Measurements from ENCODE around the gene NTHL1. TPM values are rescaled to one million over a fixed set of nuclear protein-coding genes. Genes with fewer than 3 reads are reported as not detected.

NTHL1 gene
- total and polyA plus RNA-seq, 2 of the 13 experiments (the other 11 are each of a cell fraction or from before 2014, with no cell fraction given) = 47.5 to 64.9 TPM

DNA sequence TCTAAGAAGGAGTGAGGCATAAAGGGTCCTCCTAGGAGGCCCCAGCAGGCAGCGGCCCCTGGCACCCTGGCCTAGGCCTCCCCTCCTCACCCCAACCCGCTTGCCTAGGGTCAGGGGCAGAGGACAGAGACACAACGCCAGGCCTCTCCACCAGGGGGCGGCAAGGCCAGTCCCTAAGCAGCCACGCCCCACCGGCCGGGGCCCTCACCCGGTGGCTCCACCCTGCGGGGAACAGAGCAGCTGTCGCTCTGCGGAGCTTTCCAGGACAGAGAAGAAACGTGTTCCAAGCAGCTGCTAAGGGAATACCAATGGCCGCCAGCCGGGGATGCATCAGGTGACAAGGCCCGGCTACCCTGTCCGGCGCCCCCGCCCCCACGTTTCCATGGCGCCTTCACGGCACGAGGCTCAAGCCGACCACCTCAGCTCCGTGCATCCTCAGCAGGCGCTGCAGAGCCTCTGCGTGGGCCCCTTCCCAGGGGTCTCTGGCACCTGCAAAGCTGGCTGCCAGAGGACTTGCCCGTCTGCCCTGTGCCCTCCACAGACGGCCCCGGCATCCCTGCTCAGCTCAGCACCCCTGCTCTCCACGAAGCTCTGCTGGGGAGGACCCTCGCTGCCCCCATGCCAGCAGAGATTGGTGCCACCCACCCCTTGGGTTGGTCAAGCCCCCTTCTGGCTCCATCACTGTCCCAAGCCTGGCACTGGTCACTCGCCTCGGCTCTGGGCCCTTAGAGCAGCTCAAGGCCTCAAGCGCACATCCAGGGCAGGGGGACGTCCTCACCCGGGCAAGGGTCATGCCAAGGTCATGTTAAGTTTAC is 43.6 kb downstream of the NTHL1 start (continued):
- TF ChIP-seq, protein P1, sequence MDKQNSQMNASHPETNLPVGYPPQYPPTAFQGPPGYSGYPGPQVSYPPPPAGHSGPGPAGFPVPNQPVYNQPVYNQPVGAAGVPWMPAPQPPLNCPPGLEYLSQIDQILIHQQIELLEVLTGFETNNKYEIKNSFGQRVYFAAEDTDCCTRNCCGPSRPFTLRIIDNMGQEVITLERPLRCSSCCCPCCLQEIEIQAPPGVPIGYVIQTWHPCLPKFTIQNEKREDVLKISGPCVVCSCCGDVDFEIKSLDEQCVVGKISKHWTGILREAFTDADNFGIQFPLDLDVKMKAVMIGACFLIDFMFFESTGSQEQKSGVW (CRISPR knock-in tag; IDR thresholded peaks at IDR 0.05; ENCODE audit: borderline replicate concordance) = no peak
- TF ChIP-seq, protein P2, sequence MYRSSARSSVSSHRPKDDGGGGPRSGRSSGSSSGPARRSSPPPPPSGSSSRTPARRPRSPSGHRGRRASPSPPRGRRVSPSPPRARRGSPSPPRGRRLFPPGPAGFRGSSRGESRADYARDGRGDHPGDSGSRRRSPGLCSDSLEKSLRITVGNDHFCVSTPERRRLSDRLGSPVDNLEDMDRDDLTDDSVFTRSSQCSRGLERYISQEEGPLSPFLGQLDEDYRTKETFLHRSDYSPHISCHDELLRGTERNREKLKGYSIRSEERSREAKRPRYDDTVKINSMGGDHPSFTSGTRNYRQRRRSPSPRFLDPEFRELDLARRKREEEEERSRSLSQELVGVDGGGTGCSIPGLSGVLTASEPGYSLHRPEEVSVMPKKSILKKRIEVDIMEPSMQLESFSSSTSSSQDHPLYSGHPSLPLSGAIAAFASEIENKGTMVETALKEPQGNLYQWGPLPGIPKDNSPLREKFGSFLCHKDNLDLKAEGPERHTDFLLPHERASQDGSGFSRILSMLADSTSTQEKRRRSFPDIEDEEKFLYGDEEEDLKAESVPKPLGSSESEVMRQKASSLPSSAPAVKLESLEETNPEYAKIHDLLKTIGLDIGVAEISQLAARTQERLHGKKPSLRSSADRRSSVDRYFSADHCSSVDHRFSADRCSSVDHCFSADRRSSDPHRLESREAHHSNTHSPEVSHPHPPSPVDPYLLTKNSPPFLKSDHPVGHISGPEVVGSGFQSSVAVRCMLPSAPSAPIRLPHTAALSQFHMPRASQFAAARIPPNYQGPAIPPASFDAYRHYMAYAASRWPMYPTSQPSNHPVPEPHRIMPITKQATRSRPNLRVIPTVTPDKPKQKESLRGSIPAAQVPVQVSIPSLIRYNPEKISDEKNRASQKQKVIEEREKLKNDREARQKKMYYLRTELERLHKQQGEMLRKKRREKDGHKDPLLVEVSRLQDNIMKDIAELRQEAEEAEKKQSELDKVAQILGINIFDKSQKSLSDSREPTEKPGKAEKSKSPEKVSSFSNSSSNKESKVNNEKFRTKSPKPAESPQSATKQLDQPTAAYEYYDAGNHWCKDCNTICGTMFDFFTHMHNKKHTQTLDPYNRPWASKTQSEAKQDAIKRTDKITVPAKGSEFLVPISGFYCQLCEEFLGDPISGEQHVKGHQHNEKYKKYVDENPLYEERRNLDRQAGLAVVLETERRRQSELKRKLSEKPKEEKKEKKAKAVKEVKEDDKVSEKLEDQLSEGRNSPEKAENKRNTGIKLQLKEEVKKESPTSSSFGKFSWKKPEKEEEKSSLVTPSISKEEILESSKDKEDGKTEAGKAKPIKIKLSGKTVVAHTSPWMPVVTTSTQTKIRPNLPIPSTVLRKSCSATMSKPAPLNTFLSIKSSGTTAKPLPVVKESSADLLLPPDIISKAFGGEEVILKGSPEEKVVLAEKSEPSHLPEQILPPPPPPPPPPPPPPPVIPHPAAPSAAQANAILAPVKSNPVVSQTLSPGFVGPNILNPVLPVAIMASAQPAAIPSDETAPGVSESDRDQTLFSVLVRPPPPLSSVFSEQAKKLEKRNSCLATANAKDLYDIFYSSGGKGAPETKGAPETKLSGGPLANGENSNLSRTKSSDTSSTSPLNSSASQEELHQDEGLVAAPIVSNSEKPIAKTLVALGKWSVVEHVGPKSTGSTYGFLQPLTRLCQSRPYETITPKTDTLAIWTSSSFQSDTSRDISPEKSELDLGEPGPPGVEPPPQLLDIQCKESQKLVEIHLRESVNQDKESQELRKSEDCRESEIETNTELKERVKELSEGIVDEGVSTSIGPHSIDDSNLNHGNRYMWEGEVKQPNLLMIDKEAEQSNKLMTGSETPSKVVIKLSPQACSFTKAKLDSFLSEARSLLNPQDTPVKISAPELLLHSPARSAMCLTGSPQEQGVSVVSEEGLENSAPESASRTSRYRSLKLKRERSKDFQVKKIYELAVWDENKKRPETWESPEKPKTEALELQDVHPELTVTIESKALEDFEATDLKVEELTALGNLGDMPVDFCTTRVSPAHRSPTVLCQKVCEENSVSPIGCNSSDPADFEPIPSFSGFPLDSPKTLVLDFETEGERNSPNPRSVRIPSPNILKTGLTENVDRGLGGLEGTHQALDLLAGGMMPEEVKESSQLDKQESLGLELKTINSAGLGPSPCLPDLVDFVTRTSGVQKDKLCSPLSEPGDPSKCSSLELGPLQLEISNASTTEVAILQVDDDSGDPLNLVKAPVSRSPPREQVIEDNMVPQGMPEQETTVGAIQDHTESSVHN (CRISPR knock-in tag; IDR thresholded peaks at IDR 0.05) = no peak
- TF ChIP-seq ZKSCAN1 (IDR thresholded peaks at IDR 0.05; ENCODE audit: low read length) (0 out of 2 replicates have a peak, but pooled peaks have one; percentile 21), ZSCAN12 (CRISPR knock-in tag; IDR thresholded peaks at IDR 0.05) (no peak), FOXM1 (CRISPR knock-in tag; IDR thresholded peaks at IDR 0.05) (no peak), ZNF10 (CRISPR knock-in tag; IDR thresholded peaks at IDR 0.05; ENCODE audit: borderline replicate concordance, low read depth) (no peak), SSRP1 (CRISPR knock-in tag; IDR thresholded peaks at IDR 0.05) (0 out of 2 replicates have a peak, but pooled peaks have one; percentile 27), ZSCAN29 (CRISPR knock-in tag; conservative IDR thresholded peaks at IDR 0.05) (no peak), TEAD3 (CRISPR knock-in tag; optimal IDR thresholded peaks at IDR 0.05; ENCODE audit: borderline replicate concordance) (peak; percentile 57), KDM3A (CRISPR knock-in tag; IDR thresholded peaks at IDR 0.05; ENCODE audit: low read depth) (peak; percentile 75), ZNF83 (CRISPR knock-in tag; IDR thresholded peaks at IDR 0.05; ENCODE audit: borderline replicate concordance) (no peak), ZSCAN9 (CRISPR knock-in tag; IDR thresholded peaks at IDR 0.05; ENCODE audit: borderline replicate concordance) (no peak)
- TF ChIP-seq, protein P3, sequence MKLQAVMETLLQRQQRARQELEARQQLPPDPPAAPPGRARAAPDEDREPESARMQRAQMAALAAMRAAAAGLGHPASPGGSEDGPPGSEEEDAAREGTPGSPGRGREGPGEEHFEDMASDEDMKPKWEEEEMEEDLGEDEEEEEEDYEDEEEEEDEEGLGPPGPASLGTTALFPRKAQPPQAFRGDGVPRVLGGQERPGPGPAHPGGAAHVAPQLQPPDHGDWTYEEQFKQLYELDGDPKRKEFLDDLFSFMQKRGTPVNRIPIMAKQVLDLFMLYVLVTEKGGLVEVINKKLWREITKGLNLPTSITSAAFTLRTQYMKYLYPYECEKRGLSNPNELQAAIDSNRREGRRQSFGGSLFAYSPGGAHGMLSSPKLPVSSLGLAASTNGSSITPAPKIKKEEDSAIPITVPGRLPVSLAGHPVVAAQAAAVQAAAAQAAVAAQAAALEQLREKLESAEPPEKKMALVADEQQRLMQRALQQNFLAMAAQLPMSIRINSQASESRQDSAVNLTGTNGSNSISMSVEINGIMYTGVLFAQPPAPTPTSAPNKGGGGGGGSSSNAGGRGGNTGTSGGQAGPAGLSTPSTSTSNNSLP (IDR thresholded peaks at IDR 0.05; ENCODE audit: low read depth, low read length) = no peak
- TF ChIP-seq, protein P4, sequence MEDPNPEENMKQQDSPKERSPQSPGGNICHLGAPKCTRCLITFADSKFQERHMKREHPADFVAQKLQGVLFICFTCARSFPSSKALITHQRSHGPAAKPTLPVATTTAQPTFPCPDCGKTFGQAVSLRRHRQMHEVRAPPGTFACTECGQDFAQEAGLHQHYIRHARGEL (CRISPR knock-in tag; IDR thresholded peaks at IDR 0.05) = no peak
- TF ChIP-seq, protein P5, sequence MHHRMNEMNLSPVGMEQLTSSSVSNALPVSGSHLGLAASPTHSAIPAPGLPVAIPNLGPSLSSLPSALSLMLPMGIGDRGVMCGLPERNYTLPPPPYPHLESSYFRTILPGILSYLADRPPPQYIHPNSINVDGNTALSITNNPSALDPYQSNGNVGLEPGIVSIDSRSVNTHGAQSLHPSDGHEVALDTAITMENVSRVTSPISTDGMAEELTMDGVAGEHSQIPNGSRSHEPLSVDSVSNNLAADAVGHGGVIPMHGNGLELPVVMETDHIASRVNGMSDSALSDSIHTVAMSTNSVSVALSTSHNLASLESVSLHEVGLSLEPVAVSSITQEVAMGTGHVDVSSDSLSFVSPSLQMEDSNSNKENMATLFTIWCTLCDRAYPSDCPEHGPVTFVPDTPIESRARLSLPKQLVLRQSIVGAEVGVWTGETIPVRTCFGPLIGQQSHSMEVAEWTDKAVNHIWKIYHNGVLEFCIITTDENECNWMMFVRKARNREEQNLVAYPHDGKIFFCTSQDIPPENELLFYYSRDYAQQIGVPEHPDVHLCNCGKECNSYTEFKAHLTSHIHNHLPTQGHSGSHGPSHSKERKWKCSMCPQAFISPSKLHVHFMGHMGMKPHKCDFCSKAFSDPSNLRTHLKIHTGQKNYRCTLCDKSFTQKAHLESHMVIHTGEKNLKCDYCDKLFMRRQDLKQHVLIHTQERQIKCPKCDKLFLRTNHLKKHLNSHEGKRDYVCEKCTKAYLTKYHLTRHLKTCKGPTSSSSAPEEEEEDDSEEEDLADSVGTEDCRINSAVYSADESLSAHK (CRISPR knock-in tag; IDR thresholded peaks at IDR 0.05; ENCODE audit: borderline replicate concordance) = no peak
